AG09309 (cell line): ENCODE measurements around the gene DENND1A.

Experiments used
- DNase-seq: peaks from one replicate; pipeline ENCODE4 v3.0.0-alpha.2; 2010; ENCODE audit warnings: low read depth
- H3K4me3 ChIP-seq: 2 replicates; pipeline ENCODE4 v1.5.1; 2011; ENCODE audit warnings: mild to moderate bottlenecking, low read depth, low read length, moderate library complexity; ENCODE audit not compliant: control insufficient read depth
- TF ChIP-seq, protein P1 (sequence below): IDR thresholded peaks from 2 replicates; pipeline ENCODE4 v1.5.1; 2011; ENCODE audit warnings: mild to moderate bottlenecking, low read depth, low read length, inconsistent platforms; ENCODE audit not compliant: insufficient read depth, control insufficient read depth; ENCODE audit errors: missing control alignments

Gene DENND1A

DNA sequence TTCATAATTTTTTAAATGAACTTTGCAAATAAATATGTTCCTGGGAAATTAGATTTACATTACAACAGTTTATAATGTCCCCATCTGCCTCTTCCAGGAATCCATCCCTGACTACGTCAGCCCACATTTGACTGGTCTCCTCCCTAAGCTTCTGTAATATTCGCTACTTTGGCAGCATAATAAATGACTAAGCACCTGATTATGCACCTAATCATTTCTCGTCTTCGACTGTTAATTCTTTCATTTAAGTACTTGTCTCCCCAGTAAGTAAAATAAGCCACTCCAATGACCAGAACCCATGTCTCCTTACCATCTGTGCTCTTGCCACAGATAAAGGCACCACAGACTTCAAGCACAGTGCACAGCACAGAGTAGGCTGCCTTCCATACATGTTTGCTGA lies 122.7 kb downstream of the DENND1A start:
- H3K4me3 ChIP-seq, result no peak overlapping the region
- TF ChIP-seq, protein P1, sequence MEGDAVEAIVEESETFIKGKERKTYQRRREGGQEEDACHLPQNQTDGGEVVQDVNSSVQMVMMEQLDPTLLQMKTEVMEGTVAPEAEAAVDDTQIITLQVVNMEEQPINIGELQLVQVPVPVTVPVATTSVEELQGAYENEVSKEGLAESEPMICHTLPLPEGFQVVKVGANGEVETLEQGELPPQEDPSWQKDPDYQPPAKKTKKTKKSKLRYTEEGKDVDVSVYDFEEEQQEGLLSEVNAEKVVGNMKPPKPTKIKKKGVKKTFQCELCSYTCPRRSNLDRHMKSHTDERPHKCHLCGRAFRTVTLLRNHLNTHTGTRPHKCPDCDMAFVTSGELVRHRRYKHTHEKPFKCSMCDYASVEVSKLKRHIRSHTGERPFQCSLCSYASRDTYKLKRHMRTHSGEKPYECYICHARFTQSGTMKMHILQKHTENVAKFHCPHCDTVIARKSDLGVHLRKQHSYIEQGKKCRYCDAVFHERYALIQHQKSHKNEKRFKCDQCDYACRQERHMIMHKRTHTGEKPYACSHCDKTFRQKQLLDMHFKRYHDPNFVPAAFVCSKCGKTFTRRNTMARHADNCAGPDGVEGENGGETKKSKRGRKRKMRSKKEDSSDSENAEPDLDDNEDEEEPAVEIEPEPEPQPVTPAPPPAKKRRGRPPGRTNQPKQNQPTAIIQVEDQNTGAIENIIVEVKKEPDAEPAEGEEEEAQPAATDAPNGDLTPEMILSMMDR, result no peak
- DNase-seq, result no peak

DNA sequence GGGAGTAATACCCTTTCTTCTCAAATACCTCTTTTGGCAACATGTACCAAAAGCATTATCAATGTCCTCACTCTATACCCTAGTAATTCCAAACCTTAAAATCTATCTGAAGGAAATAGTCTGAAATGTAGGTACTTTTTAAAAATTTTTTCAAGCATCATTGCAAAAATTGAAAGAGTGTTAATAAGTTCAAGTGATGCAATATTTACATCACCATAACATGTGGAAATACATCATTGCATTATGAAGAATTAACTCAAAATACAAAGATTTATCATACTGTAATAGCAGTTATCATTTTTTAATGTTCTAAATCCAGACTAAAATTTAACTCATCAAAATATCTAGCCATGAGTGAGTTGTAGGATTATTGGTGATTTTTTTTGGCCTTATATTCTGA lies 123.1 kb downstream of the DENND1A start:
- DNase-seq, result no peak
- TF ChIP-seq, protein P1, result no peak
- no peak overlapping the region for H3K4me3 ChIP-seq

DNA sequence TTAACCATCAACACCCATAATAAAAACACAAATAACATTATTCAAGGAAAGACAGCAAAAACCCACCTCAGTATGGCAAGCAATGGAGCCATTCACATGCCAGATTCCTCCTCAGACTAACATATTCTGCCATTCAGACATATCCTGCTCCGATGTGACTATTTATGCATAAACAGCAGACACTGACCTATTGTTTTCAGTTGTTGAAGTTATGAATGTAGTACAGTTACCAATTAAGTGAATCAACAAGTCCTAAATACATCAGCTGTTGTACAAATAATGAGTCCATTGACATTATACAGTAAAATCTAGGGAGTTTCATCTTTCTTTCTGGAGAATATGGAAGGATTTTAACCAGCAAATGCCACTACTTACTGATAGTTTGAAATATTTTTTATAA lies 131.7 kb downstream of the DENND1A start:
- TF ChIP-seq, protein P1, result no peak
- no peak for DNase-seq

GRCh38 chr9:123796618-123797484 lies 133.1 kb downstream of the DENND1A start:
- no peak overlapping the region for H3K4me3 ChIP-seq
- TF ChIP-seq, protein P1, result no peak
- no peak for DNase-seq

More for the DNA sequence above, 131.7 kb downstream of the DENND1A start:
- H3K4me3 ChIP-seq, result no peak overlapping the region

GRCh38 chr9:123796094-123796493 lies 133.8 kb downstream of the DENND1A start:
- TF ChIP-seq, protein P1, result no peak
- H3K4me3 ChIP-seq, result no peak overlapping the region
- no peak for DNase-seq

DNA sequence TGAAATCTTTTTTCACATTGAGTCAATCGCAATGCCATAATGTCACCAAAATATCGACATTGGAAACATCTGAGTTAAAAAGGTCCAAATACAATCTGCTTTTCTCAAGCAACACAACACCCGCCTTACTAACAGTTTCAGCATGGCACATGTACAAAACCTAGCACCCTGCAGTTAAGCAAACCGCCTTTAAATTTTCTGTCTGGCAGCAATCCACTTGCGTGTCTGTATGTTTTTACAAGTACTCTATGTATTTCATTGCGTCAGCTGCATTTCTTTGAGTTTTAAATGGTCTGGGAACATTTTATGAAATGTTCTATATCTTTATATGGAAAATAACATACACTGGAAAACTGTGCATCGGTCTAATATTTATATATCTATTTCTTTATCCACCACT lies 134.6 kb downstream of the DENND1A start:
- TF ChIP-seq, protein P1, result no peak

More for the DNA sequence above, 134.6 kb downstream of the DENND1A start:
- no peak for DNase-seq
- no peak overlapping the region for H3K4me3 ChIP-seq
